Hepatocyte (in vitro differentiated cells): ENCODE results near the gene NOC3L. TPM values are rescaled to one million over a fixed set of nuclear protein-coding genes. Genes with fewer than 3 reads are reported as not detected.

Source experiments
- DNase-seq: peaks from one replicate; pipeline ENCODE4 v3.0.0-alpha.2; 2016; ENCODE audit warnings: low spot score
- H2AFZ ChIP-seq: fragments of 200-600 bp; sonication (generic); 2 replicates; pipeline ENCODE4 v1.6.0; 2016; ENCODE audit warnings: antibody characterized with exemption, mild to moderate bottlenecking
- H3K27ac ChIP-seq: fragments of 200-600 bp; sonication (generic); 2 replicates; pipeline ENCODE4 v1.5.1; 2016; ENCODE audit warnings: mild to moderate bottlenecking
- H3K27me3 ChIP-seq: fragments of 200-600 bp; sonication (generic); 2 replicates; pipeline ENCODE4 v1.6.1; 2016
- H3K36me3 ChIP-seq: fragments of 200-600 bp; sonication (generic); replicated peaks from 2 replicates; pipeline ENCODE4 v1.5.1; 2016; ENCODE audit warnings: low read depth; ENCODE audit not compliant: insufficient read depth
- H3K4me1 ChIP-seq: fragments of 200-600 bp; sonication (generic); 2 replicates; pipeline ENCODE4 v1.5.1; 2016; ENCODE audit warnings: mild to moderate bottlenecking, moderate library complexity; ENCODE audit not compliant: insufficient read depth
- H3K4me2 ChIP-seq: fragments of 200-600 bp; sonication (generic); 2 replicates; pipeline ENCODE4 v1.6.0; 2016
- H3K4me3 ChIP-seq: fragments of 200-600 bp; sonication (generic); 2 replicates; pipeline ENCODE4 v1.5.1; 2016; ENCODE audit warnings: mild to moderate bottlenecking
- H3K79me2 ChIP-seq: fragments of 200-600 bp; sonication (generic); 2 replicates; pipeline ENCODE4 v1.6.0; 2017; ENCODE audit warnings: mild to moderate bottlenecking
- H3K9me2 ChIP-seq: fragments of 200-600 bp; sonication (generic); replicated peaks from 2 replicates; pipeline ENCODE4 v1.6.0; 2017; ENCODE audit warnings: mild to moderate bottlenecking; ENCODE audit not compliant: insufficient read depth
- H3K9me3 ChIP-seq: fragments of 200-600 bp; sonication (generic); 2 replicates; pipeline ENCODE4 v1.5.1; 2016; ENCODE audit warnings: low read depth, mild to moderate bottlenecking
- H4K20me1 ChIP-seq: fragments of 200-600 bp; sonication (generic); 2 replicates; pipeline ENCODE4 v1.6.0; 2016; ENCODE audit warnings: mild to moderate bottlenecking; ENCODE audit not compliant: insufficient read depth, poor library complexity, severe bottlenecking
- EZH2 ChIP-seq: fragments of 200-600 bp; sonication (generic); IDR thresholded peaks from 2 replicates; pipeline ENCODE4 v1.6.1; 2016; ENCODE audit warnings: antibody characterized with exemption, mild to moderate bottlenecking, borderline replicate concordance
- EZH2phosphoT487 ChIP-seq: fragments of 200-600 bp; sonication (generic); IDR thresholded peaks from one replicate; pipeline ENCODE4 v1.6.1; 2018; ENCODE audit warnings: antibody characterized with exemption, mild to moderate bottlenecking, low read depth, moderate library complexity; ENCODE audit not compliant: unreplicated experiment, severe bottlenecking
- WGBS: methylation state at CpG from one replicate; pipeline ENCODE4 v1.1.6; 2016; ENCODE audit warnings: low lambda C conversion rate; ENCODE audit errors: missing lambda C conversion rate; 5-methylcytosine and 5-hydroxymethylcytosine counted together
- polyA plus RNA-seq: library from polyadenylated mRNA; unstranded; fragments of >200 nt; fragmentation: Nextera tagmentation; extraction: Ambion mirVana; gene quantifications from 2 replicates; pipeline ENCODE4 v1.2.1, GENCODE V29; 2016
- total RNA-seq: library from RNA; depleted of rRNA; stranded (reverse); fragments of >200 nt; gene quantifications from 2 replicates; pipeline ENCODE4 v1.2.3, GENCODE V29; 2014
- TF ChIP-seq, protein P1 (sequence below): fragments of 200-600 bp; sonication (generic); IDR thresholded peaks from 2 replicates; pipeline ENCODE4 v1.5.1; 2016; ENCODE audit warnings: antibody characterized with exemption, mild to moderate bottlenecking; ENCODE audit not compliant: poor library complexity

Gene NOC3L
- total and polyA plus RNA-seq, 2 experiments from 2014 or later, result 9.4 to 20.5 TPM

DNA sequence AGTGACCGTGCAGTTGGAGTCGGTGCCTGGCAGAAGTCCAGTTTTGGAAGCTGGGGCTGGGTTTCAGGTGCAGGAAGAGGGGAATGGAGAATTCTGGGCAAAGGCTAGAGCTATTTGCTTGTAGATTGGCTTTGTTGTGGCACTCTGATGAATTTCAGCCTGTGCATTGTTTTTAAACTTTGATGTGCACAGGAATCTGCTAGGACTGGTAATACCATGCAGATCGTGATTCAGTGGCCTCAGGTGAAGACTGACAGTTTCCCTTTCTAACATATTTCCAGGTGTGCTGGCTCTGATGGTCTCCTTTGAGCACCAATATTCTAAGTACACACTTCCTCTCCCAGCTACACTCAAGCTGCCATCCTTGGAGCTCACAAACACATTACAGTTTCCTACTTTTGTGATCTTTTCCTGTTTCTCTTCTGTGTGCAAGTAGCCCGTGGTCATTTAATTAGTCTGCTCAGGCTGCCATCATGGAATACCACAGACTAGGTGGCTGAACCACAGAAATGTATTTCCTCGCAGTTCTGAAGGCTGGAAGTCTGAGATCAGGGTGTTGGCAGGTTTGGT, 55.6 kb downstream of the NOC3L start:
- no peaks in the 10 kb centered on the region for H3K9me3 ChIP-seq
- H3K9me2 ChIP-seq, result no peaks in the 10 kb centered on the region
- no peaks in the 10 kb centered on the region for H4K20me1 ChIP-seq
- H3K4me3 ChIP-seq, result no peak overlapping the region
- H3K27ac ChIP-seq, result no peak overlapping the region
- no peaks in the 10 kb centered on the region for H3K27me3 ChIP-seq
- no peaks in the 10 kb centered on the region for H3K36me3 ChIP-seq
- no peaks in the 10 kb centered on the region for H3K4me1 ChIP-seq
- no peak overlapping the region for H3K4me2 ChIP-seq
- no peak overlapping the region for H2AFZ ChIP-seq
- no peaks in the 10 kb centered on the region for H3K79me2 ChIP-seq
- no peak for DNase-seq
- 71% methylated on average over 5 of the region's 5 CpGs for WGBS
- TF ChIP-seq EZH2phosphoT487, result no peak
- TF ChIP-seq, protein P1, sequence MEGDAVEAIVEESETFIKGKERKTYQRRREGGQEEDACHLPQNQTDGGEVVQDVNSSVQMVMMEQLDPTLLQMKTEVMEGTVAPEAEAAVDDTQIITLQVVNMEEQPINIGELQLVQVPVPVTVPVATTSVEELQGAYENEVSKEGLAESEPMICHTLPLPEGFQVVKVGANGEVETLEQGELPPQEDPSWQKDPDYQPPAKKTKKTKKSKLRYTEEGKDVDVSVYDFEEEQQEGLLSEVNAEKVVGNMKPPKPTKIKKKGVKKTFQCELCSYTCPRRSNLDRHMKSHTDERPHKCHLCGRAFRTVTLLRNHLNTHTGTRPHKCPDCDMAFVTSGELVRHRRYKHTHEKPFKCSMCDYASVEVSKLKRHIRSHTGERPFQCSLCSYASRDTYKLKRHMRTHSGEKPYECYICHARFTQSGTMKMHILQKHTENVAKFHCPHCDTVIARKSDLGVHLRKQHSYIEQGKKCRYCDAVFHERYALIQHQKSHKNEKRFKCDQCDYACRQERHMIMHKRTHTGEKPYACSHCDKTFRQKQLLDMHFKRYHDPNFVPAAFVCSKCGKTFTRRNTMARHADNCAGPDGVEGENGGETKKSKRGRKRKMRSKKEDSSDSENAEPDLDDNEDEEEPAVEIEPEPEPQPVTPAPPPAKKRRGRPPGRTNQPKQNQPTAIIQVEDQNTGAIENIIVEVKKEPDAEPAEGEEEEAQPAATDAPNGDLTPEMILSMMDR, result no peak
- no peak for TF ChIP-seq EZH2

DNA sequence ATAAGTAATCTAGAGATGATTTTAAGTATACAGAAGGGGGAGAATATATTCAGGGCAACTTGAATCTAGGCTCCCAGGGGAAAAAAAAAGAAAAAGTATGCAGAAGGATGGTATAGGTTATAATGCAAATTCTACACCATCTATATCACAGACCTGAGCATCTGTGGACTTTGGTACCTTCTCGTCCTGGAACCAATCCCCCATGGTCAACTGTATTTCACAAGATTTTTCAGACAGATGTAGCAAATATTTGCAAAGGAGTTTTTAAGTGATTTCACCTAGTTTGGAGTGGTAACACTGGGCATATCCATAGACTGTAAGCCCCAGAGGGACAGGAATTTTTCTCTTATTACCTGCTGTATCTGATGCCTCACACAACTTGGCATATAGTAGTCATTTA, 58.8 kb downstream of the NOC3L start:
- Histone ChIP-seq H4K20me1 (no peaks in the 10 kb centered on the region), H3K4me3 (no peak overlapping the region), H3K9me2 (no peaks in the 10 kb centered on the region), H3K4me1 (no peaks in the 10 kb centered on the region), H3K36me3 (no peaks in the 10 kb centered on the region), H3K4me2 (no peak overlapping the region), H3K27me3 (no peaks in the 10 kb centered on the region), H3K27ac (no peak overlapping the region), H3K79me2 (no peaks in the 10 kb centered on the region), H3K9me3 (no peaks in the 10 kb centered on the region), H2AFZ (no peak overlapping the region)
- DNase-seq, result no peak
- TF ChIP-seq EZH2phosphoT487 (no peak), EZH2 (no peak)
- TF ChIP-seq, protein P1, result no peak
- 89% methylated on average over 1 of the region's 1 CpG for WGBS

DNA sequence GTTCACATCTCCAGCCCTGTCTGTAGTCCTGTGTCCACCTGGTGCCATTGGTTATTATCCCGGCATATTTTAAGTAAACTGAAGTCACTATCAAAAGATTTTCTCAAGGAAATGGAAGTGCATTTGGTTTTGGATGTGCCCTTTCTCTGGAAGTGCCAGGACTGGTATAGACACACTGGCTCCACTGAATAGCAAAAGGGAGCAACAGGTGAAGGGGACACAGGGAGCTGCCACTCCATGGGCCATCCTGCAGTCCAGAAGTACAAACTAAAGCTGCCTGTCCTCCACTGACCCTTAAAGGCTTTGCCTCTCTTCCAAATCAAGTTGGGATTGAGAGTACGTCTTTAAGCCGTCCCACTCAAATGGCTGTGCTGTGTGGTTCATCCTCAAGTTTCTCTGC, 62.7 kb downstream of the NOC3L start:
- no peak overlapping the region for H2AFZ ChIP-seq
- H3K27ac ChIP-seq, result no peak overlapping the region
- H3K4me2 ChIP-seq, result no peak overlapping the region
- TF ChIP-seq, protein P1, result no peak
- TF ChIP-seq EZH2phosphoT487 (no peak), EZH2 (no peak)
- H3K4me3 ChIP-seq, result no peak overlapping the region
- H3K9me2 ChIP-seq, result no peaks in the 10 kb centered on the region
- H3K79me2 ChIP-seq, result no peaks in the 10 kb centered on the region
- H3K36me3 ChIP-seq, result no peaks in the 10 kb centered on the region
- no peaks in the 10 kb centered on the region for H4K20me1 ChIP-seq
- WGBS, result 100% methylated on average over 3 of the region's 3 CpGs
- H3K4me1 ChIP-seq, result no peaks in the 10 kb centered on the region
- no peak for DNase-seq
- H3K9me3 ChIP-seq, result no peaks in the 10 kb centered on the region
- H3K27me3 ChIP-seq, result no peaks in the 10 kb centered on the region
